ENCODE data around the gene TUBB4B. TPM values are rescaled to one million over a fixed set of nuclear protein-coding genes. Genes with fewer than 3 reads are reported as not detected.
"Not testable (repeated sequence)": the region's sequence is repeated elsewhere in the genome, so short reads cannot be mapped to it uniquely, and the experiment has no call there.

TUBB4B gene
- total RNA-seq, 1 experiment from 2014 or later: 424 TPM

- H4K20me1 ChIP-seq (ENCODE audit: low read length); H3K9me3 ChIP-seq (ENCODE audit: low read length); H3F3A ChIP-seq (ENCODE audit: low read length, unreplicated experiment); POLR2A ChIA-PET (ENCODE audit: unreplicated experiment); ATAC-seq; CTCF ChIA-PET; H3K9ac ChIP-seq (ENCODE audit: low read length); H3K4me1 ChIP-seq (ENCODE audit: insufficient read depth, low read length); H3K27me3 ChIP-seq (ENCODE audit: low read length); intact Hi-C loops (cut with micrococcal nuclease); H2AFZ ChIP-seq (ENCODE audit: low read length); H3K9me2 ChIP-seq (replicated peaks; ENCODE audit: low read length); H3K4me2 ChIP-seq (ENCODE audit: low read length); DNase-seq; H3K79me2 ChIP-seq (ENCODE audit: low read length); H3K27ac ChIP-seq (ENCODE audit: low read length); H3K4me3 ChIP-seq (ENCODE audit: low read length); H3K36me3 ChIP-seq (ENCODE audit: low read depth, low read length); BruUV-seq (replicated peaks): not testable (repeated sequence)
- TF ChIP-seq CTCF (conservative IDR thresholded peaks at IDR 0.05; ENCODE audit: low read depth, low read length): peak; percentile 37; the same call in 1 of the 2 replicates
Observed at GRCh38 chr9:137262173-137262908, 21.3 kb downstream of the TUBB4B start.

GRCh38 chr9:137262909-137263285 is 21.8 kb downstream of the TUBB4B start:
- ATAC-seq (no peak), DNase-seq (no peak)
- Histone ChIP-seq H4K20me1 (ENCODE audit: low read length) (no peaks in the 10 kb centered on the region), H3K27me3 (ENCODE audit: low read length) (no peaks in the 10 kb centered on the region), H3K79me2 (ENCODE audit: low read length) (no peaks in the 10 kb centered on the region), H3K9me3 (ENCODE audit: low read length) (no peaks in the 10 kb centered on the region), H3K9me2 (replicated peaks; ENCODE audit: low read length) (no peaks in the 10 kb centered on the region), H3K36me3 (ENCODE audit: low read depth, low read length) (peaks cover 6% of the 10 kb centered on the region; the same call in 1 of the 2 replicates), H3K4me1 (ENCODE audit: insufficient read depth, low read length) (no peaks in the 10 kb centered on the region), H3K4me2 (ENCODE audit: low read length) (no peak overlapping the region), H3F3A (ENCODE audit: low read length, unreplicated experiment) (no peaks in the 10 kb centered on the region), H3K4me3 (ENCODE audit: low read length) (no peak overlapping the region), H3K27ac (ENCODE audit: low read length) (no peak overlapping the region), H3K9ac (ENCODE audit: low read length) (no peak overlapping the region), H2AFZ (ENCODE audit: low read length) (no peak overlapping the region)
- POLR2A ChIA-PET (ENCODE audit: unreplicated experiment): no interaction called here
- TF ChIP-seq EZH2 (IDR thresholded peaks at IDR 0.05; ENCODE audit: low read length, unreplicated experiment): no peak
- TF ChIP-seq EZH2phosphoT487 (IDR thresholded peaks at IDR 0.05; ENCODE audit: borderline replicate concordance, low read length): no peak
- no peak for TF ChIP-seq CTCF (conservative IDR thresholded peaks at IDR 0.05; ENCODE audit: low read depth, low read length)
- intact Hi-C loops (cut with micrococcal nuclease): no loop called here
- CTCF ChIA-PET: no interaction called here
- BruUV-seq (replicated peaks): no TSS peak

GRCh38 chr9:137263506-137263905 is 22.4 kb downstream of the TUBB4B start:
- POLR2A ChIA-PET (ENCODE audit: unreplicated experiment): no interaction called here
- no peak for TF ChIP-seq EZH2phosphoT487 (IDR thresholded peaks at IDR 0.05; ENCODE audit: borderline replicate concordance, low read length)
- no peak for TF ChIP-seq CTCF (conservative IDR thresholded peaks at IDR 0.05; ENCODE audit: low read depth, low read length)
- no peak for TF ChIP-seq EZH2 (IDR thresholded peaks at IDR 0.05; ENCODE audit: low read length, unreplicated experiment)
- H3K4me2 ChIP-seq (ENCODE audit: low read length): no peak overlapping the region
- no peak for DNase-seq
- no peaks in the 10 kb centered on the region for H3K9me2 ChIP-seq (replicated peaks; ENCODE audit: low read length)
- H4K20me1 ChIP-seq (ENCODE audit: low read length): no peaks in the 10 kb centered on the region
- no peaks in the 10 kb centered on the region for H3K79me2 ChIP-seq (ENCODE audit: low read length)
- ATAC-seq: no peak
- intact Hi-C loops (cut with micrococcal nuclease): no loop called here
- H2AFZ ChIP-seq (ENCODE audit: low read length): no peak overlapping the region
- no peaks in the 10 kb centered on the region for H3F3A ChIP-seq (ENCODE audit: low read length, unreplicated experiment)
- H3K36me3 ChIP-seq (ENCODE audit: low read depth, low read length): peaks cover 6% of the 10 kb centered on the region; the same call in 1 of the 2 replicates
- no peak overlapping the region for H3K4me3 ChIP-seq (ENCODE audit: low read length)
- H3K27ac ChIP-seq (ENCODE audit: low read length): no peak overlapping the region
- CTCF ChIA-PET: no interaction called here
- no peaks in the 10 kb centered on the region for H3K9me3 ChIP-seq (ENCODE audit: low read length)
- H3K4me1 ChIP-seq (ENCODE audit: insufficient read depth, low read length): no peaks in the 10 kb centered on the region
- H3K9ac ChIP-seq (ENCODE audit: low read length): no peak overlapping the region
- no TSS peak for BruUV-seq (replicated peaks)
- H3K27me3 ChIP-seq (ENCODE audit: low read length): no peaks in the 10 kb centered on the region

Measured in PC-3 (cell line).